GM12892 (cell line): ENCODE data around the gene ELP1.

Experiments used
- POLR2A ChIP-seq: IDR thresholded peaks from 2 replicates; pipeline ENCODE4 v1.6.1; 2011; ENCODE audit warnings: low read depth, low read length, control low read depth
- POLR2AphosphoS5 ChIP-seq: IDR thresholded peaks from 2 replicates; pipeline ENCODE4 v1.6.1; 2011; ENCODE audit warnings: low read depth, low read length, control low read depth
- TAF1 ChIP-seq: IDR thresholded peaks from 2 replicates; pipeline ENCODE4 v1.6.1; 2011; ENCODE audit warnings: low read depth, mild to moderate bottlenecking, control low read depth, low read length, borderline replicate concordance

GRCh38 chr9:108880738-108881316, 53.1 kb downstream of the ELP1 start:
- TF ChIP-seq POLR2AphosphoS5 (no peak), TAF1 (no peak), POLR2A (no peak)
